ENCODE measurements around the gene PRRC2B. TPM values are rescaled to one million over a fixed set of nuclear protein-coding genes. Genes with fewer than 3 reads are reported as not detected.

Gene PRRC2B
- total RNA-seq, 1 donor: 70.9 TPM

DNA sequence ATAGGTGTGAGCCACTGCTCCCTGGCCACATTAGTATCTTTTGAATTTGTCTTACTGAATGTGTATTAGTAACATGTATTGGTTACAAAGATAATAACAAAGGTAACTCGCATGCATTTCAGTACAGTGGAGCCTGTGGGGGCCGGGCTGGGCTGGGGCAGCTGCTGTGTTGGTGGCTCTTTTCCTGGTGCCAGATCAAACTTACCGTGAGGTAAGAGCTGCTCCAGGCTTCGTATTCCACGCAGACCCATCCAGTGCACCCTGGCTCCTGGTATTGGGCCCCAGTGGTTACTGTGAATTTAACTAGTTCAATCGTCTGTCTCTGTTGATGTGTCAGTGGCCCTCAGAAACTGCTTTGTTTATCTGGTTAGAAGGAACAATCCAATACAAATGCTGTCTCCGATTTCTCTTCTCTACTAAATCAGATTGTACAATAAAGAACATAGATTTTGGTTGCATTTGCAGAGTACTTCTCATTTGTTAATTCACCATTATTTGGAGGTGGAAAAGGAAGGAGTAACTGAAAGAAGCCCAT is 15.6 kb downstream of the PRRC2B start:
- peaks cover 51% of the 10 kb centered on the region for H3K4me1 ChIP-seq (ENCODE audit: insufficient read depth, low read length)
- DNase-seq (ENCODE audit: insufficient read length, low spot score, missing footprints): no peak
- peaks cover 100% of the 10 kb centered on the region for H3K79me2 ChIP-seq (ENCODE audit: insufficient read depth, low read length)
- peaks cover 85% of the 10 kb centered on the region for H4K20me1 ChIP-seq (ENCODE audit: insufficient read depth, low read length)
- peak overlapping the region; percentile 17 for H3K4me2 ChIP-seq (ENCODE audit: insufficient read depth, low read length)
- H3K27ac ChIP-seq (ENCODE audit: low read depth, low read length): peak overlapping the region; percentile 57
- no peak overlapping the region for H3K4me3 ChIP-seq (ENCODE audit: insufficient read depth, low read length)
- TF ChIP-seq, protein P1, sequence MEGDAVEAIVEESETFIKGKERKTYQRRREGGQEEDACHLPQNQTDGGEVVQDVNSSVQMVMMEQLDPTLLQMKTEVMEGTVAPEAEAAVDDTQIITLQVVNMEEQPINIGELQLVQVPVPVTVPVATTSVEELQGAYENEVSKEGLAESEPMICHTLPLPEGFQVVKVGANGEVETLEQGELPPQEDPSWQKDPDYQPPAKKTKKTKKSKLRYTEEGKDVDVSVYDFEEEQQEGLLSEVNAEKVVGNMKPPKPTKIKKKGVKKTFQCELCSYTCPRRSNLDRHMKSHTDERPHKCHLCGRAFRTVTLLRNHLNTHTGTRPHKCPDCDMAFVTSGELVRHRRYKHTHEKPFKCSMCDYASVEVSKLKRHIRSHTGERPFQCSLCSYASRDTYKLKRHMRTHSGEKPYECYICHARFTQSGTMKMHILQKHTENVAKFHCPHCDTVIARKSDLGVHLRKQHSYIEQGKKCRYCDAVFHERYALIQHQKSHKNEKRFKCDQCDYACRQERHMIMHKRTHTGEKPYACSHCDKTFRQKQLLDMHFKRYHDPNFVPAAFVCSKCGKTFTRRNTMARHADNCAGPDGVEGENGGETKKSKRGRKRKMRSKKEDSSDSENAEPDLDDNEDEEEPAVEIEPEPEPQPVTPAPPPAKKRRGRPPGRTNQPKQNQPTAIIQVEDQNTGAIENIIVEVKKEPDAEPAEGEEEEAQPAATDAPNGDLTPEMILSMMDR (IDR thresholded peaks at IDR 0.05; ENCODE audit: extremely low read depth, low read depth, low read length): no peak
- no peaks in the 10 kb centered on the region for H3K9me3 ChIP-seq (ENCODE audit: low read depth, low read length)
- no peak overlapping the region for H2AFZ ChIP-seq (ENCODE audit: low read length)
- H3K27me3 ChIP-seq (ENCODE audit: insufficient read depth, low read length): no peaks in the 10 kb centered on the region
- no peaks in the 10 kb centered on the region for H3K36me3 ChIP-seq (ENCODE audit: insufficient read depth, low read length)

DNA sequence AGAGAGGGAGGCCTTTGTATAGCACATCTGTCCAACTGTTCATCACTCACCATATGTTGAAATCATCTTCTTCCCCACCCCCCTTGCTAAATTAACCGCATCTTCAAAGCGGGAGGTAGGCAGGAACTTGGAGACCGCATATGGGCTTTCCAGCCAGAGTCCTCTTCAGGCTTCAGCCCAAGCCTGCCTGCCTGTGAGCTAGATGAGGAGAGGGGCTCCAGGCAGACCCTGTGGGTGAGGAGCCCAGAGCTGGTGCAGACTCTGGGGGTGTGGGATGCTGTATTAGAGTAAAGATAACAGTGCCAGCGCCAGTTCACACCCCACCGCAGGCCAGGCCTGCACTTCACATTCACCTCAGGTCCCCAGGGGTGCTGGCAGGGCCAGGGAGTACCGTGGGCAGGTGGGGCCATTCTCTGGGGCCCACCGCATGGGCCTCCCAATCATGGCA is 16.2 kb downstream of the PRRC2B start:
- no peak overlapping the region for H2AFZ ChIP-seq (ENCODE audit: low read length)
- H3K4me1 ChIP-seq (ENCODE audit: insufficient read depth, low read length): peaks cover 46% of the 10 kb centered on the region
- DNase-seq (ENCODE audit: insufficient read length, low spot score, missing footprints): peak; percentile 62
- peak overlapping the region; percentile 17 for H3K4me2 ChIP-seq (ENCODE audit: insufficient read depth, low read length)
- H4K20me1 ChIP-seq (ENCODE audit: insufficient read depth, low read length): peaks cover 84% of the 10 kb centered on the region
- no peaks in the 10 kb centered on the region for H3K9me3 ChIP-seq (ENCODE audit: low read depth, low read length)
- no peak overlapping the region for H3K4me3 ChIP-seq (ENCODE audit: insufficient read depth, low read length)
- H3K27me3 ChIP-seq (ENCODE audit: insufficient read depth, low read length): no peaks in the 10 kb centered on the region
- TF ChIP-seq, protein P1 (IDR thresholded peaks at IDR 0.05; ENCODE audit: extremely low read depth, low read depth, low read length): no peak
- H3K79me2 ChIP-seq (ENCODE audit: insufficient read depth, low read length): peaks cover 100% of the 10 kb centered on the region
- H3K36me3 ChIP-seq (ENCODE audit: insufficient read depth, low read length): no peaks in the 10 kb centered on the region
- peak overlapping the region; percentile 57 for H3K27ac ChIP-seq (ENCODE audit: low read depth, low read length)

DNA sequence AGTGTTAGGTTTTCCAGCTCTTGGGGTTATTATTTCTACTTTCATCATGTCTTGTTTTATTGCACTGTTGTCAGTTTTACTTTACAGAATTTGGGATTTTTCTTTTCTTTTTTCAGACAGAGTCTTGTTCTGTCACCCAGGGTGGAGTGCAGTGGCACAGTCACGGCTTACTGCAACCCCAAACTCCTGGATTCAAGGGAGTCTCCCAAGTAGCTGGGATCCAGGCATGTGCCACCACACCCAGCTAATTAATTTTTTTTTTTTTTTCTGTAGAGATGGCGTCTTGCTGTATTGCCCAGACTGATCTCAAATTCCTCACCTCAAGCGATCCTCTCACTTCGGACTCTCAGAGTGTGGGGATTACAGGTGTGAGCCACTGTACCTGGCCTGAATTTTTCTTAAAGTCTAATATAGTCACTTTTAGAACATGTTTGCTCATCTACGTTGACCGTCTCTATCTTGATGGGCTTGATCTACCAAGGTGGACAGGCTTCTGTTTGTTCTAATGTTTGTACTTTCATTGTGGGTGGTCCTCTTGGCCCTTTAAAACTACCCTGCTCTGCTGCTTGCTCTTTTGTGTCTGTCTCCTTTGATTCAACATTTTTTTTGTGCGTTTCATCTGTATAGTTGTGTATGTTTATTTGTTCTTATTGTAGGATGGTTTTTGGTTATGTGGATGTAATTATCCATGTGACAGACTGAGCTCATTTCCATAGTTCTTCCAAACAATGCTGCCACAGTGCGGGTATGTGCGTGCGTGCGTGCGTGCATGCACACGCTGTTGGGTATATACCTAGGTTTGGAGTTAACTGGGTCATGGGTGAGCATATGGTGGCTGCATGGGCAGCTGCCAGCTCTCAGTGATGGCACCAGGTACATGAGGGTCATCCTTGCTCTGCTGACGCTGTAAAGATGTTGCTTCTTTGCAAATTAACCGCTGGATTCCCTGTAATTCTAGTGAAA is 18.1 kb downstream of the PRRC2B start:
- H3K4me3 ChIP-seq (ENCODE audit: insufficient read depth, low read length): no peak overlapping the region
- H3K4me2 ChIP-seq (ENCODE audit: insufficient read depth, low read length): no peak overlapping the region
- H3K27ac ChIP-seq (ENCODE audit: low read depth, low read length): no peak overlapping the region

More for the DNA sequence above, 18.1 kb downstream of the PRRC2B start:
- Histone ChIP-seq H4K20me1 (ENCODE audit: insufficient read depth, low read length) (peaks cover 82% of the 10 kb centered on the region), H2AFZ (ENCODE audit: low read length) (no peak overlapping the region), H3K4me1 (ENCODE audit: insufficient read depth, low read length) (peaks cover 26% of the 10 kb centered on the region), H3K79me2 (ENCODE audit: insufficient read depth, low read length) (peaks cover 100% of the 10 kb centered on the region), H3K9me3 (ENCODE audit: low read depth, low read length) (no peaks in the 10 kb centered on the region), H3K36me3 (ENCODE audit: insufficient read depth, low read length) (no peaks in the 10 kb centered on the region), H3K27me3 (ENCODE audit: insufficient read depth, low read length) (no peaks in the 10 kb centered on the region)
- no peak for DNase-seq (ENCODE audit: insufficient read length, low spot score, missing footprints)
- TF ChIP-seq, protein P1 (IDR thresholded peaks at IDR 0.05; ENCODE audit: extremely low read depth, low read depth, low read length): no peak

Measured in osteoblast (primary cell).